Gastrocnemius medialis (tissue), 4 donors: ENCODE data around the gene MAEA.

Experiments used
- CTCF ChIP-seq, 5 experiments: fragments of 450-650 bp in 3 of 5; fragments of 200-600 bp in 2 of 5; sonication (generic) in 2 of 5; IDR thresholded peaks in 4 of 5; conservative IDR thresholded peaks in 1 of 5; 1 replicate in 4 of 5; 2 replicates in 1 of 5; pipeline ENCODE4 v1.5.1; 2016 to 2019; ENCODE audit warnings: antibody characterized with exemption in 5 of 5, mild to moderate bottlenecking in 3 of 5, moderate library complexity in 3 of 5
- POLR2A ChIP-seq, 2 donors: fragments of 450-650 bp; IDR thresholded peaks; one replicate each; pipeline ENCODE4 v1.6.1; 2017; ENCODE audit warnings: antibody characterized with exemption in 2 of 2, mild to moderate bottlenecking in 2 of 2, moderate library complexity in 2 of 2

GRCh38 chr4:1297456-1298325 lies 8.0 kb downstream of the MAEA start:
- TF ChIP-seq POLR2A (IDR thresholded peaks at IDR 0.05) = no peak
- no peak for TF ChIP-seq CTCF (IDR thresholded peaks at IDR 0.05 in 4 of 5, conservative IDR thresholded peaks at IDR 0.05 in 1 of 5)
